Neuronal stem cell (in vitro differentiated cells): ENCODE measurements around the gene TREML4.

Source experiments
- DNase-seq: peaks from one replicate; pipeline ENCODE4 v3.0.0-alpha.2; 2013; ENCODE audit warnings: low spot score
- H2AFZ ChIP-seq: one replicate; pipeline ENCODE4 v1.6.1; 2013; ENCODE audit warnings: mild to moderate bottlenecking, low read length, inconsistent platforms
- H2AK5ac ChIP-seq: 2 replicates; pipeline ENCODE4 v1.6.1; 2013; ENCODE audit warnings: low read depth, mild to moderate bottlenecking, inconsistent platforms, low read length, moderate library complexity, mixed read lengths
- H2BK120ac ChIP-seq: 2 replicates; pipeline ENCODE4 v1.6.1; 2013; ENCODE audit warnings: low read depth, mild to moderate bottlenecking, inconsistent platforms, low read length, moderate library complexity, mixed read lengths
- H2BK12ac ChIP-seq: one replicate; pipeline ENCODE4 v1.6.1; 2013; ENCODE audit warnings: low read length, inconsistent platforms
- H2BK15ac ChIP-seq: 2 replicates; pipeline ENCODE4 v1.6.1; 2013; ENCODE audit warnings: mild to moderate bottlenecking, low read length, inconsistent platforms, mixed read lengths
- H2BK5ac ChIP-seq: one replicate; pipeline ENCODE4 v1.6.1; 2013; ENCODE audit warnings: inconsistent platforms, mild to moderate bottlenecking, low read length, moderate library complexity
- H3K14ac ChIP-seq: one replicate; pipeline ENCODE4 v1.6.1; 2013; ENCODE audit warnings: low read length, inconsistent platforms
- H3K18ac ChIP-seq: 2 replicates; pipeline ENCODE4 v1.6.1; 2013; ENCODE audit warnings: low read length, inconsistent platforms
- H3K23ac ChIP-seq: 2 replicates; pipeline ENCODE4 v1.6.1; 2013; ENCODE audit warnings: low read depth, mild to moderate bottlenecking, mixed read lengths, low read length, inconsistent platforms; ENCODE audit not compliant: poor library complexity
- H3K27ac ChIP-seq: replicated peaks from 3 replicates; pipeline ENCODE4 v1.5.1; 2013; ENCODE audit warnings: low read length, inconsistent platforms
- H3K27me3 ChIP-seq, 3 experiments: 2 replicates each; pipeline ENCODE4 v1.6.1; 2013; ENCODE audit warnings: low read length in 3 of 3, mild to moderate bottlenecking in 2 of 3, inconsistent platforms in 1 of 3, low read depth in 1 of 3, mixed read lengths in 1 of 3, moderate library complexity in 1 of 3; ENCODE audit not compliant: control insufficient read depth in 3 of 3, insufficient read depth in 3 of 3
- H3K36me3 ChIP-seq, 2 donors: replicated peaks in 1 of 2; 2 replicates each; pipeline ENCODE4 v1.6.1; 2013; ENCODE audit warnings: low read length in 2 of 2; ENCODE audit not compliant: control insufficient read depth in 2 of 2, insufficient read depth in 2 of 2
- H3K4ac ChIP-seq: 2 replicates; pipeline ENCODE4 v1.6.1; 2013; ENCODE audit warnings: inconsistent platforms, mild to moderate bottlenecking, low read length, moderate library complexity
- H3K4me1 ChIP-seq, 2 donors: 1 replicate in 1 of 2; 2 replicates in 1 of 2; pipeline ENCODE4 v1.6.1; 2013; ENCODE audit warnings: low read length in 2 of 2, low read depth in 1 of 2; ENCODE audit not compliant: control insufficient read depth in 2 of 2, insufficient read depth in 1 of 2
- H3K4me2 ChIP-seq: one replicate; pipeline ENCODE4 v1.6.1; 2013; ENCODE audit warnings: mild to moderate bottlenecking, low read length, inconsistent platforms; ENCODE audit not compliant: insufficient read depth, poor library complexity, severe bottlenecking
- H3K4me3 ChIP-seq, 2 donors: 2 replicates each; pipeline ENCODE4 v1.5.1; 2013; ENCODE audit warnings: low read length in 2 of 2, mild to moderate bottlenecking in 2 of 2, inconsistent platforms in 1 of 2, moderate library complexity in 1 of 2
- H3K79me1 ChIP-seq: one replicate; pipeline ENCODE4 v1.6.1; 2013; ENCODE audit warnings: low read depth, mild to moderate bottlenecking, inconsistent platforms, low read length, moderate library complexity
- H3K9ac ChIP-seq: one replicate; pipeline ENCODE4 v1.6.1; 2013; ENCODE audit warnings: mild to moderate bottlenecking, low read depth, low read length, inconsistent platforms; ENCODE audit not compliant: poor library complexity
- H3K9me3 ChIP-seq, 2 donors: replicated peaks in 1 of 2; 2 replicates each; pipeline versions ENCODE3 to v1.6.1; 2013; ENCODE audit warnings: low read length in 2 of 2, mild to moderate bottlenecking in 2 of 2, inconsistent platforms in 1 of 2, low read depth in 1 of 2, mixed read lengths in 1 of 2, moderate library complexity in 1 of 2; ENCODE audit not compliant: control insufficient read depth in 2 of 2, insufficient read depth in 1 of 2
- H4K8ac ChIP-seq: one replicate; pipeline ENCODE4 v1.6.1; 2013; ENCODE audit warnings: low read depth, mild to moderate bottlenecking, inconsistent platforms, low read length, moderate library complexity
- H4K91ac ChIP-seq: one replicate; pipeline ENCODE4 v1.6.1; 2013; ENCODE audit warnings: low read length, low read depth, mild to moderate bottlenecking, inconsistent platforms; ENCODE audit not compliant: poor library complexity
- WGBS, 2 donors: extraction: QIAGEN DNeasy Blood & Tissue Kit; methylation state at CpG; one replicate each; pipeline ENCODE4 v1.1.7; 2013; ENCODE audit warnings: missing lambda C conversion rate in 2 of 2, mixed read lengths in 1 of 2; ENCODE audit not compliant: insufficient read length in 2 of 2, insufficient replicate concordance in 1 of 2; ENCODE audit errors: extremely low coverage in 2 of 2; 5-methylcytosine and 5-hydroxymethylcytosine counted together

Gene TREML4

GRCh38 chr6:41284726-41285125, 56.6 kb downstream of the TREML4 start:
- no peak overlapping the region for H4K91ac ChIP-seq

GRCh38 chr6:41286544-41287346, 58.6 kb downstream of the TREML4 start, which contains the start of gene TREM1:
Gene TREM1 (minus strand): TSS chr6:41286682. CDS start chr6:41286655, 27 bp downstream.
- H2BK5ac ChIP-seq: no peak within 1 kb of the TSS
- no peak within 1 kb of the TSS for H3K23ac ChIP-seq
- no peak for DNase-seq
- no peak within 1 kb of the TSS for H4K8ac ChIP-seq
- H2BK15ac ChIP-seq: no peak within 1 kb of the TSS
- WGBS, 2 donors: no CpG with 5 or more reads among the region's 8 CpGs
- H2AFZ ChIP-seq: no peak within 1 kb of the TSS
- H2BK120ac ChIP-seq: no peak within 1 kb of the TSS
- H3K9me3 ChIP-seq: no peaks in the 10 kb centered on the region
- H3K4ac ChIP-seq: no peak within 1 kb of the TSS
- no peak within 1 kb of the TSS for H3K27ac ChIP-seq
- H2AK5ac ChIP-seq: no peak within 1 kb of the TSS
- peak within 1 kb of the TSS; percentile 44 for H3K9ac ChIP-seq
- H2BK12ac ChIP-seq: no peak within 1 kb of the TSS
- H4K91ac ChIP-seq: no peak within 1 kb of the TSS
- H3K4me2 ChIP-seq: no peak within 1 kb of the TSS
- peaks cover 0 to 3% of the 10 kb centered on the region in 2 donors for H3K4me1 ChIP-seq
- H3K18ac ChIP-seq: no peak within 1 kb of the TSS
- H3K4me3 ChIP-seq: no peak within 1 kb of the TSS
- no peaks in the 10 kb centered on the region for H3K36me3 ChIP-seq
- H3K14ac ChIP-seq: no peak within 1 kb of the TSS
- no peaks in the 10 kb centered on the region for H3K79me1 ChIP-seq
- H3K27me3 ChIP-seq: peaks cover 0 to 4% (median 0%) of the 10 kb centered on the region in 3 experiments

More at GRCh38 chr6:41284726-41285125, 56.6 kb downstream of the TREML4 start:
- whole genome bisulfite sequencing, 2 donors: no CpG with 5 or more reads among the region's 1 CpG
- no peak overlapping the region for H2BK5ac ChIP-seq
- H3K4me3 ChIP-seq: no peak overlapping the region
- no peaks in the 10 kb centered on the region for H3K79me1 ChIP-seq
- H3K23ac ChIP-seq: no peak overlapping the region
- no peak for DNase-seq
- peaks cover 0 to 2% (median 0%) of the 10 kb centered on the region in 3 experiments for H3K27me3 ChIP-seq
- H3K4me1 ChIP-seq: peaks cover 0 to 2% of the 10 kb centered on the region in 2 donors
- H2AFZ ChIP-seq: no peak overlapping the region
- H3K9ac ChIP-seq: no peak overlapping the region
- no peak overlapping the region for H2BK120ac ChIP-seq
- no peak overlapping the region for H4K8ac ChIP-seq
- no peak overlapping the region for H3K27ac ChIP-seq
- H3K9me3 ChIP-seq: no peaks in the 10 kb centered on the region
- H2BK12ac ChIP-seq: no peak overlapping the region
- H3K14ac ChIP-seq: no peak overlapping the region
- H3K36me3 ChIP-seq: no peaks in the 10 kb centered on the region
- no peak overlapping the region for H2BK15ac ChIP-seq
- H2AK5ac ChIP-seq: no peak overlapping the region
- H3K4ac ChIP-seq: no peak overlapping the region
- no peak overlapping the region for H3K4me2 ChIP-seq
- no peak overlapping the region for H3K18ac ChIP-seq

DNA sequence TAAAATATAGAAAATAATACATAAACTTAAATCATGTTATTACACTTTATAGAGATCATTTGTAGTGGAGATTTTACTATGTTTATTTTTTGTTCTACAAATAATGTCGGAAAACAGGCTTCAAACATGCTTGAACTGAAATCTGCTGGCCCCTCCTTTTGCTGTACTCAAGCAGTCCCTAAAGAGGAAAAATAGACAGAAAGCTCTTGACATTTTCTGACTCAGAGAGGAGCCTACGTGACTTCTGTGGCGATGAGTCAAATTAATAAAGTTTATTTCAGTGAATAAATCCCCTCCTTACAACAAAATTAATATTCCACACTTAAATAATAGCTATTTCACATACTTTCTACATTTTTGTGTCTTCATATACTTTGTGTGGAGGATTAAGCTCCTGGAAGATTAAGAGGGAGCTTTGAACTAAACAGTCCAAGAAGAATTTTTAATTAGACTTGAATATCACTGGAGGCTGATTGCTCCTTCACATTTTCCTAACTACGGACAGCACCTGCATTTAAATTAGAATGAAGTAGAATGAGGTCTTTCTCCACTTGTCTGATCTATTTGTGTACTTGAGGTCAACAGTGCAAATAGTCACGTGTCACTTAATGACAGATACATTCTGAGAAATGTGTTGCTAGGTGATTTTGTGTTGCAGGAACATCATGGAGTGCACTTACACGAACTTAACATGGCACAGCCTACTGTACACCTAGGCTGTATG, 60.0 kb downstream of the TREML4 start:
- Histone ChIP-seq H3K36me3 (no peaks in the 10 kb centered on the region), H2BK120ac (no peak overlapping the region), H2BK5ac (no peak overlapping the region), H3K4me2 (no peak overlapping the region), H3K23ac (no peak overlapping the region), H3K14ac (no peak overlapping the region), H3K4me3 (no peak overlapping the region), H3K9me3 (no peaks in the 10 kb centered on the region), H3K79me1 (no peaks in the 10 kb centered on the region), H2AFZ (no peak overlapping the region), H2AK5ac (no peak overlapping the region), H3K9ac (no peak overlapping the region), H3K18ac (no peak overlapping the region), H2BK15ac (no peak overlapping the region), H4K8ac (no peak overlapping the region), H4K91ac (no peak overlapping the region), H2BK12ac (no peak overlapping the region), H3K4ac (no peak overlapping the region), H3K4me1 (peaks cover 0 to 3% of the 10 kb centered on the region in 2 donors), H3K27me3 (peaks cover 0 to 4% (median 0%) of the 10 kb centered on the region in 3 experiments), H3K27ac (no peak overlapping the region)
- WGBS, 2 donors: no CpG with 5 or more reads among the region's 6 CpGs
- DNase-seq: no peak
